NCI-H2227 (cell line): ENCODE data around the gene APEH.
"Not testable (repeated sequence)": the region's sequence is repeated elsewhere in the genome, so short reads cannot be mapped to it uniquely, and the experiment has no call there.

Experiments
- DNase-seq: peaks from one replicate; lab custom pipeline; 2025; ENCODE audit not compliant: unreplicated experiment; lab: John Stamatoyannopoulos, UW

Gene APEH

GRCh38 chr3:49667701-49668413 is 6.3 kb upstream of the APEH start:
- no peak for DNase-seq

GRCh38 chr3:49668414-49668797 is 5.7 kb upstream of the APEH start:
- no peak for DNase-seq

GRCh38 chr3:49668861-49669260 is 5.3 kb upstream of the APEH start:
- DNase-seq = no peak

- DNase-seq = no peak
Measured at GRCh38 chr3:49669352-49669751, 4.8 kb upstream of the APEH start.

- no peak for DNase-seq
Measured at GRCh38 chr3:49670940-49671290, 3.2 kb upstream of the APEH start.

GRCh38 chr3:49671291-49672288 is 2.6 kb upstream of the APEH start:
- DNase-seq = no peak

- no peak for DNase-seq
Measured at GRCh38 chr3:49673121-49673714, 933 bp upstream of the APEH start.

GRCh38 chr3:49674497-49674983 is 389 bp downstream of the APEH start:
- no peak for DNase-seq

- no peak for DNase-seq
Measured at GRCh38 chr3:49675912-49676311, 1.8 kb downstream of the APEH start.

- DNase-seq = no peak
Measured at GRCh38 chr3:49680493-49681231, 6.5 kb downstream of the APEH start.

GRCh38 chr3:49681232-49681522 is 7.0 kb downstream of the APEH start:
- DNase-seq = no peak

- no peak for DNase-seq
Measured at GRCh38 chr3:49681543-49681942, 7.4 kb downstream of the APEH start.

- no peak for DNase-seq
Measured at GRCh38 chr3:49683162-49683561, 9.0 kb downstream of the APEH start.

- not testable (repeated sequence) for DNase-seq
Measured at GRCh38 chr3:49684453-49684852, 10.3 kb downstream of the APEH start.

- DNase-seq = not testable (repeated sequence)
Measured at GRCh38 chr3:49685103-49685502, 11.0 kb downstream of the APEH start.

GRCh38 chr3:49685846-49686245 is 11.7 kb downstream of the APEH start:
- DNase-seq = not testable (repeated sequence)

- not testable (repeated sequence) for DNase-seq
Measured at GRCh38 chr3:49686346-49686745, 12.2 kb downstream of the APEH start.

GRCh38 chr3:49686769-49687423 is 12.7 kb downstream of the APEH start:
- not testable (repeated sequence) for DNase-seq

GRCh38 chr3:49687424-49687795 is 13.3 kb downstream of the APEH start:
- not testable (repeated sequence) for DNase-seq

GRCh38 chr3:49688338-49689045 is 14.3 kb downstream of the APEH start:
- not testable (repeated sequence) for DNase-seq
